ENCODE results near the gene DCAF12. TPM values are rescaled to one million over a fixed set of nuclear protein-coding genes. Genes with fewer than 3 reads are reported as not detected.

Gene DCAF12
- 10 to 100 TPM; 24.1 to 33.5 (median 31.0) TPM for total RNA-seq

- no peak for TF ChIP-seq CTCF (IDR thresholded peaks at IDR 0.05; ENCODE audit: low read depth)
These were observed at the start of gene DCAF12 for GRCh38 chr9:34126207-34127034. Gene DCAF12 (minus strand): TSS chr9:34126698. CDS start chr9:34126431, 267 bp downstream.

GRCh38 chr9:34176089-34176488, 49.6 kb upstream of the DCAF12 start:
- no peak for TF ChIP-seq CTCF (IDR thresholded peaks at IDR 0.05; ENCODE audit: low read depth)

GRCh38 chr9:34171753-34172535, 45.4 kb upstream of the DCAF12 start:
- TF ChIP-seq CTCF (IDR thresholded peaks at IDR 0.05; ENCODE audit: low read depth): no peak

GRCh38 chr9:34170237-34170991, 43.9 kb upstream of the DCAF12 start:
- no peak for TF ChIP-seq CTCF (IDR thresholded peaks at IDR 0.05; ENCODE audit: low read depth)

- no peak for TF ChIP-seq CTCF (IDR thresholded peaks at IDR 0.05; ENCODE audit: low read depth)
These were observed 42.6 kb upstream of the DCAF12 start for GRCh38 chr9:34169125-34169524.

GRCh38 chr9:34163434-34163833, 36.9 kb upstream of the DCAF12 start:
- no peak for TF ChIP-seq CTCF (IDR thresholded peaks at IDR 0.05; ENCODE audit: low read depth)
